GM21619 (cell line): ENCODE measurements around the gene MYO7A.

Experiments used
- ATAC-seq: cut with Tn5 transposase; IDR thresholded peaks from one replicate; pipeline ENCODE4 v1.9.1; 2021; ENCODE audit not compliant: unreplicated experiment

MYO7A gene

DNA sequence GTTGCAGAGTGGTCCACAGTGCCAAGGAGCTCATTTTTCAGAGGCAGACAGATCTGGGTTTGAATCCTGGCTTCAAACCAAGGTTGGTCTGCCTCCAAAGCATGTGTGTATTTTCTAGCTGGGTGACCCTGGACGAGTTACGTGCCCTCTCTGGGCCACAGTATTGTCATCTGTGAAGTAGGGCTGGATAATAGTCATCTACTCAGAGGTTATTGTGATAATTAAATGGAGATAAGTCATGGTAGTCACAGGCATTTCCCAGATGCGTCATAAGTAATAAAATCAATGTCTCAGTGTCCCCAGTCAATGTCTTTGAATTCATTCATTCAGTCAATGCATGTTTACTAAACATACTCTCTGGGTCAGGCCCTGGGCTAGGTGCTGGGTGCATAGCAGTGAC is 16.8 kb upstream of the MYO7A start:
- ATAC-seq: no peak

DNA sequence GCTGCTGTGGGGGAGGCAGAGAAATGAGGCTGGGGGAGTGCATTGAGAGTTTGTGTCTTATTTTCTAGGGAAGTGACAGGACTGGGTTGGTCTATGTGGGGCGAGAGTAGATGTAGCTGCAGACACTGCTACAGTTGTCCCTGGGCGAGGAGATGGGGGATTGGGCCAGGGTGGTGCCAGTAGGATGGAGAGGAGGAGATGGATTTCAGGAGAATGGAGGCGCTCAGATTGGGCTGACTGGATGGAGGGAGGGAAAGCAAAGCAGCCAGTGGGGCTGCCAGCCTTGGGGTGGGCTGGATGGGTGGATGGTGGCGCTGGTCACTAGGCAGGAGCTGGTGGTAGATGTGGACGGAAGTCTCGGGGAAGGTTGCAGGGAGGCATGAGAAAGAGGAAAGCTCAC is 16.1 kb upstream of the MYO7A start:
- no peak for ATAC-seq

DNA sequence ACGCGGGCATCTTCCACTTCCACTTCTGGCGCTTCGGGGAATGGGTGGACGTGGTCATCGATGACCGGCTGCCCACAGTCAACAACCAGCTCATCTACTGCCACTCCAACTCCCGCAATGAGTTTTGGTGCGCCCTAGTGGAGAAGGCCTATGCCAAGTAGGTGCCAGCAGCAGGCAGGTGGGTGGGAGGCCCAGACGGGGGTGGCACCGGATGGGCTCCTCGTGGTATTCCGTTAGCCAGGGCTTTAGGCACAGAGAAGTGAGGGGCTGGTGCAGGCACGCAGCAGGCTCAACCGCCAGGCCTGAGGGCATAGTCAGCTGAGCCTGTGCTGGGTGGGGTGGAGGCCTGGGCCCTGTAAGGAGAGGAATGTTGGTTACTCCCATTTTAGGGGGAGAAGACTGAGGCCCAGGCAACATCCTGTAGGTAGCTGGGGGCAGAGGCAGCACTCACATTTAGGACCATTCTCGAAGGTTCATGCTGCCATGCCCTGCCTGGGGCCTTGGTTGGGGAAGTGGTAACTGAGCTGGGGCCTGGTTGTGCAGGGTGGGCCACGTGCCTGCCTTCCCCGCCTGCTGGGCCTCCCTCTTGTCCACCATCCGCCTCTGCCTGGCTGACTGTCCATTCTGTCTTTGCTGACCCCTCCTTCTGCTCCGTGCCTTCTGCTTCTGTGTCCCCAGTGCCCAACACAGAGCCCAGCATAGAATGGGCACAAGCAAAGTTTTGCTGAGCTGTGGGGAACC is 15.2 kb upstream of the MYO7A start:
- no peak for ATAC-seq

DNA sequence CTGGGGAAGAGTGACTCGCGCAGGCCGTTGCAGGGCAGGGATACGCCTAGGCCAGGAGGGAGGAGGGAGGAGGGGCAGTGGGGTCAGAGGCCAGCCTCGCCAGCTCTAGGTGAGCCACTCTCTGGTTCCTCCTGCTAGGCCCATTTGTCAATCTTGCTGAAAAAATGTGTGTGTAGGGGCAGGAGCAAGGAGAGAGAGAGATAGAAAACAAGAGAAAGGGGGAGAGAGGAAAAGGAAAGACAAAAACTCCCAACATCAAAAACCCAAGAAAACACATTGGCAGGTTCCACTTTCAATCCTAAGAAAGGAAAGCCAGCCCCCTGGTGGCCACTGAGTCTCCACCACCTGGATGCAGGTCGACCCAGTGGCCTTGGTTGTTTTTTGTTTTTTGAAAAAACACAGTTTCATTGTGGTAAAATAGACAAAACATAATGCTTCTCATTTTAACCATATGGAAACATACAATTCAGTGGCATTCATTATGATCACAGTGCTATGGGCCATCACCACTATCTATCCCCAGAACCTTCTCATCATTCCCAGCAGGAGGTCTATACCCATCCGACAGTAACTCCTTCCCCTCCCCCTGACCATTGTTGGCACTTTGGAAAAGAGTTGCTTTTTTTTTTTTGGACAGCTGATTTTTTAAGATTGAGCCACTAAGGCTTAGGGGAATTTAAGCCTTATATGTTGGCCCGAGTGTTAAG is 14.5 kb upstream of the MYO7A start:
- no peak for ATAC-seq

DNA sequence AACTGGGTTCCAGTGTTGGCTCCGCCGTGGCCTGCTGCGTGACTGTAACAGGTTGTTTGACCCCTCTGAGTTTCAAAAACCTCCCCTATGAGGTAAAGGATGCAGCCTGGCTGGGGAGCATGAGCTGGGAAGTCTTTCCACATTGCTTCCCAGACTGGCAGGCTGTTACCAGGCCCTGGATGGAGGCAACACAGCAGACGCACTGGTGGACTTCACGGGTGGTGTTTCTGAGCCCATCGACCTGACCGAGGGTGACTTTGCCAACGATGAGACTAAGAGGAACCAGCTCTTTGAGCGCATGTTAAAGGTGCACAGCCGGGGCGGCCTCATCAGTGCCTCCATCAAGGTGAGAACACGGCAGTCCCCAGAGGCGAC is 14.0 kb upstream of the MYO7A start:
- ATAC-seq: no peak

DNA sequence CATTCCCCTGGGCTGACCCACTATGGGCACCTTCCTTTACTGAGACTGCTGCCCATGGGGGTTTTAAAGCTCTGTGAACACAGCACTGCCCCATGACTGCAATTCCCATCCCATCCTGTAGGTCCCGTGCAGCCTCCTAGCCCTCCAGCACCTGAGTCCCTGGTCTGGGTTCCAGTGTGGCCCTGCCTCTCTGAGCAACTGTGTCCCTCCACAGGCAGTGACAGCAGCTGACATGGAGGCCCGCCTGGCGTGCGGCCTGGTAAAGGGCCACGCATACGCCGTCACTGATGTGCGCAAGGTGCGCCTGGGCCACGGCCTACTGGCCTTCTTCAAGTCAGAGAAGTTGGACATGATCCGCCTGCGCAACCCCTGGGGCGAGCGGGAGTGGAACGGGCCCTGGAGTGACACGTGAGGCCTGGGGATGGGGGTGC is 12.8 kb upstream of the MYO7A start:
- ATAC-seq: no peak

DNA sequence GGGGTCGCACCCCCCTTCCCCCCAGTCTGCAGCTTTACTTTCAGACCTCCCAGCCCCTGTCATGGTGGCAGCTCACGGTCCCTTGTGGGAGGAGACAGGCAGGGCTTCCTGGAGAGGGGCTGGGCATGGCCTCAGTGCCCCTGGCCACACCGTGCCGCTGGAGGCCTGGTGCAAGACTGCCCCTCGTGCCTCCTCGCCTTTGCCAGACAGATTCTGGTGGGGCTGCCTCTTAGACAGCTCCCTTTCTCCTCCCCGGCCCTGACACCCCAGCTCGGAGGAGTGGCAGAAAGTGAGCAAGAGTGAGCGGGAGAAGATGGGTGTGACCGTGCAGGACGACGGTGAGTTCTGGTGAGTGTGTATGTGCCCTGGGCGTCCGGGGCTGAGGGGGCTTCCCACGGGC is 12.1 kb upstream of the MYO7A start:
- ATAC-seq: no peak

DNA sequence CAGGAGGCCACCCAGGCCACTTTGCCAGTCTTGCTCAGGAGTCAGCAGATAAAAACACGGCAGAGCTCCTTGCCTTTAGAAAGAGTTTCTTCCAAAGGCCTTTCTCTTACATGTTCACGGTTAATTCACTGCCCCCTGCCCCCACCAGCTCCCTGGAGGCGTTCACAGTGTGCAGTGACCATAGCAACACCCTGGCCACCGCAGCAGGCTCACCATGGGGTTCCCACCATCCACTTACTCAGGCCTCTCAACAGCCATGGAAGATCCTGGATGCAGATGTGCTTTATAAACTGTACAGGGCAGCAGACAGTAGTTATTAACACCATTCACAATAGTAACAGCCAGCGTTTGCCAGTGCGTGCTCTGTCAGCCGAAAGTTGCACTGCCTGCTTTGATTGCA is 10.6 kb upstream of the MYO7A start:
- no peak for ATAC-seq

DNA sequence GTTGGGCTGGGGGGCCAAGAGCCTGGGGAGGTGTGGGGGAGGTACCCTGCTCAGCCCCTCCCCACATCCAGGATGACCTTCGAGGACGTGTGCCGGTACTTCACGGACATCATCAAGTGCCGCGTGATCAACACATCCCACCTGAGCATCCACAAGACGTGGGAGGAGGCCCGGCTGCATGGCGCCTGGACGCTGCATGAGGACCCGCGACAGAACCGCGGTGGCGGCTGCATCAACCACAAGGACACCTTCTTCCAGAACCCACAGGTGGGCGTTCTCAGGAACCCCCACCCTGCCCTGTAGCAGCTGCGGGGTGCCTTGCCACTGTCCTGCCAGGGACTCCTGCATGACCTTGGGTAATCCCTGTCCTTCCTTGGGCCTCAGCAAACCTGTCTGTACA is 10.0 kb upstream of the MYO7A start:
- no peak for ATAC-seq

DNA sequence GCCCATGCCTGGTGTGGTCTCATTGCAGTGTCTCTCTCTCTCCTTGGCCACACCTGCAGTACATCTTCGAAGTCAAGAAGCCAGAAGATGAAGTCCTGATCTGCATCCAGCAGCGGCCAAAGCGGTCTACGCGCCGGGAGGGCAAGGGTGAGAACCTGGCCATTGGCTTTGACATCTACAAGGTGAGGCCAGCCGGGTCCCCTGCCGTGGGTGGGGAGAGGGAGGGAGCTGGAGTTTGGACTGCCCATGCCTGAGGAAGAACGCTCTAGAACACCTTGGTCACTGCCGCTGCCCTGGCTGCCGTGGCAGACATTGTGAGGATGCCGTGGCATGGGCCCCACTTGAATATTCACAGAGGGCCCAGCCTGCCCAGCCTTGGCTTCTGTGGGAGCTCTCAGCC is 9.1 kb upstream of the MYO7A start:
- ATAC-seq: no peak

DNA sequence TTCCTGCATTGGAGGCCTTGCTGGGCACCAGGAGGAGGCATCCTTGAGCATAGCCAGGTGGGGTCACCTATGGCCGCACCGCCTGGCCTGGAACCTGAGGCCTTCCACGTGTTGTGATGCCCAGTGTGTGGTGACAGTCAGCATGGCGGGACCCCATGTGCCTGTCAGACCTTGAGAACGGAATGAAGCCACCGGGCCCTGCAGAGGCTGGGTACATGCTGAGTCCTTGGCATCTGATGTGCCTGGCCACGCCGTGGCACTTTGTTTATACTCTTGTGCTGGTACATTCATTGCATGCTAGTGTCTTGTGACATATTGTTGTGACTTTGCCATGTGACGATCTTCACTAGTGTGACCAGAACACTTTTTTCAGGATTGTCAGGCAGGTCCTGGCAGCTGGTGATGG is 8.5 kb upstream of the MYO7A start:
- ATAC-seq: no peak

DNA sequence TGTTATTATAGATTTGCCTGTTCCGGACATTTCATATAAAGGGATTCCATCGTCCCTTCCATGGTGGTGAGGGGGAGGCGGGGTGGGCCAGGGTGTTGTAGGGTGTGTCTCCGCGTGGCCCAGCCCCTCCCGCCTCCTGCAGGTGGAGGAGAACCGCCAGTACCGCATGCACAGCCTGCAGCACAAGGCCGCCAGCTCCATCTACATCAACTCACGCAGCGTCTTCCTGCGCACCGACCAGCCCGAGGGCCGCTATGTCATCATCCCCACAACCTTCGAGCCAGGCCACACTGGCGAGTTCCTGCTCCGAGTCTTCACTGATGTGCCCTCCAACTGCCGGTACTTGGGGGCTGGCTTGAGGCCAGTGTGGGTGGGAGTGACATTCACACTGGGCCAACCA is 7.5 kb upstream of the MYO7A start:
- no peak for ATAC-seq

DNA sequence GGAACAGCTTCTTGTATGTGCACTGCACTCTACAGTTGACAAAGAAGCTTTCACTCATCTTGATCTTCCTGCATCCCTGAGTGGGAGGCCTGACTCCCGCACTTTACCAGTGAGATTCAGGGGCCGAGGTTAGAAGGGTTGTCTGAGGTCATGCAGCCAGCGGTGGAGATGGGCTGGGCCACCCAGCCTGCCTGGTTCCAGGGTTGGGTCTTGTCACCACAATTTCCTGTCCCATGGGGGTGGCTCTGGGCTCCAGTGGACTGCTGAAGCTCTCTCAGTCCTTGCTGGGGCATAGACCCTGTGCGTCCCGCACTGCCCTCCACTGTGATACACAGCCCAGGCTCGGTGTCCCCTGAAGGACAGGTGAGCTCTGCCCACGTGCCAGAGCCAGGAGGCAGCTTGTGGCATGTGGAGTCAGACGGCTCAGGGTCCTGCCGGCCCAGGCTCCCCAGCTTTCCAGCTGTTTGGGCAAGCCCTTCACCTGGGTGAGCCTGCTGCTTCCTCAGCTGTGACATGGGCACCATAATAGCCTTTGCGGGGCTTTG is 6.9 kb upstream of the MYO7A start:
- ATAC-seq: no peak

DNA sequence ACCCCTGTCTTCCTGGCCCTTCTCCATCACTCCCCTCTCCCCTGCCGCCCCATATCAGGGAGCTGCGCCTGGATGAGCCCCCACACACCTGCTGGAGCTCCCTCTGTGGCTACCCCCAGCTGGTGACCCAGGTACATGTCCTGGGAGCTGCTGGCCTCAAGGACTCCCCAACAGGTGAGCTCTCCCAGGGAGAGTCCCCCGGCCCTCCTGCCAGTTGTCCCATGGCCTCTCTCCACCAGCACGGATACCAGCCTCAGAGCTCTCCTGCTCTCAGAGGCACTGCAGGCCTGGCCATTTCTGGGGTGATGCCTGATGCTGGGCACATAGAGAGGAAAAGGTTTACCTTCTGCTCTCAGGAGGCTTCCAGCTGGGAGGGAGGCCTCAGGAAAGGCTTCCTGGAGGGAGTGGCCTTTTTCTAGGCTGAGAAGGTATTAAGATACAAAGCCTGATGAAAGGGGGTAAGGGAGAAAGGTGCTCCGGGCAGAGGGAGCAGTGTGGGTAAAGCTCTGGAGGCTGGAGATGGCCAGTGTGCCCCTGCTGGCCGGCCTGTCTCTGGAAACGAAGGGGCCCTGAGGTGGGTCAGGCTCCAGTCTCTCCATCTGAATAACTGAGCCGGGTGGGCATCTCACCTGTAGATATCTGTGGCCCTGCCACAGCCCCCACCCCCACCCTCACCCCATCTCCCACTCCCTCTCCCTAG is 6.0 kb upstream of the MYO7A start:
- ATAC-seq: no peak

DNA sequence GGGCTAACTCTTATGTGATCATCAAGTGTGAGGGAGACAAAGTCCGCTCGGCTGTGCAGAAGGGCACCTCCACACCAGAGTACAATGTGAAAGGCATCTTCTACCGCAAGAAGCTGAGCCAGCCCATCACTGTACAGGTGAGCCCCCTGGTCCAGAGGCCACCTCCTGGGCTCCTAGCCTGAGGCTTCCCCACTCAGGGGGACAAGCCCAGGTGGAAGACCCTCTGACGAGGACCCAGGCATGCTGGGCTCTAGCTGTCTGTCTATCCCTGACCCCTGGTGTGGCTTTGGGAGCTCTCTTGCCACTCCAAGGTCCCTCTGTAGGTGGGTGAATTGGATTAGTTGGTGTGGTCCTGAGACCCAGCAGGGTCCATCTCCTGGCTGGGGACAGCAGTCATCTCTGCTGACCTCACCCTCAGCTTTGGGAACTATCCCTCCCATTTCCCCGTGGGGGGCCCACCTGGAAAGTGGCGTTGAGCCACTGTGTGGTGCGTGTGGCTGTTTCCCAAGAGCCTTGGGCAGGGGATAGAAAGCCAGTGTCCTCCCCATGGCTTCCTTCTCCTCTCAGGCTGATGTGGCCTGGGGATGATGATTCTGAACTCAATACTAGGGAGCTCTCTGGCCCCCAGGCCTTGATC is 5.4 kb upstream of the MYO7A start:
- no peak for ATAC-seq

DNA sequence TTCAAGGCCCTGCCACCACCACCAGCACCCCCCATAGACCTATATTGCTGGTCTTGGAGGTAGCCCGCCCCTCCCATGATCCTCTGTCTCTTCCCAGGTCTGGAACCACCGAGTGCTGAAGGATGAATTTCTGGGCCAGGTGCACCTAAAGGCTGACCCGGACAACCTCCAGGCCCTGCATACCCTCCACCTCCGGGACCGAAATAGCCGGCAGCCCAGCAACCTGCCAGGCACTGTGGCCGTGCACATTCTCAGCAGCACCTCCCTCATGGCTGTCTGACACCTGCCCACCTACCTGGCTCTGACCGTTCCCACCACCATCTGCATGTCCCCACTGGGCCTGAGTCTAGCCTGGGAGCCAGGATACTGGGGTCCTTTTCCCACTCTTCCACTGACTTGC is 4.5 kb upstream of the MYO7A start:
- ATAC-seq: no peak

DNA sequence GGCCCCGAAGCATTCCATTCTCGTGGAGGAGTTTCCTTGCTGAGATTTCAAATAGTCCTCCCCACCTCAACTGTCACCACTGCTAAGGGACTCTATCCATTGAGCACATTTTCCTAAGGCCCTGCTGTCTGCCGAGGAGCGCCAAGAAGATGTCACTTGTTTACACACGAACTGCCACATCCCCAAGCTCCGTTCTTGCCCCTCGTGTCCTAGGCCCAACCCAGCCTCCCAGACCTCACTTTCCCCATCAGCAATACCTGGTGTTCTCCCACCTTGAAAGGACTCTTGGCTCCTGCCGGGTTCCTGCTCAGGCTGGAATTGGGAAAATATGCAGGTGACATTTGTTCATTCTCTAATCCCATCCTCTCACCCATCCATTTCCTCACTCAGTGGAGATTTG is 4.0 kb upstream of the MYO7A start:
- no peak for ATAC-seq

DNA sequence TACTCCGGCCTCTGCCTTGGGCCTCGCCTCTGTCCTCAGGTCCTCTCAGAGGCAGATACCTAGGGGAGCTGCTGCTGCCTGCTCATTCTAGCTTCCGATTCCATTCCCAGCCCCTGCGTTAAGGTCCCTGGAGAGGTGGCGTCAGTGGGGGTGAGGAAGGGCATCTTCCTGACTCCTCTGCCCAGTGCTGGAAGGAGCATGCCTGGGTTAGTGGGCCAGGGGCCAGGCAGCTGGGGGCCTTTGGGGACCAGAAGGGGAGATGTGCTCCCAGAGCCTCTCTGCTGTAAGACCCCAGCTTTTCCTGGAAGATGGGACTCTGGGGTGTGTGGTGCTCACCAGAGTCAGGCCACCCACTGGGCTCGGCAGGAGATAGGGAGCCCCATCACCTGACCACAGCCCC is 3.6 kb upstream of the MYO7A start:
- ATAC-seq: no peak

DNA sequence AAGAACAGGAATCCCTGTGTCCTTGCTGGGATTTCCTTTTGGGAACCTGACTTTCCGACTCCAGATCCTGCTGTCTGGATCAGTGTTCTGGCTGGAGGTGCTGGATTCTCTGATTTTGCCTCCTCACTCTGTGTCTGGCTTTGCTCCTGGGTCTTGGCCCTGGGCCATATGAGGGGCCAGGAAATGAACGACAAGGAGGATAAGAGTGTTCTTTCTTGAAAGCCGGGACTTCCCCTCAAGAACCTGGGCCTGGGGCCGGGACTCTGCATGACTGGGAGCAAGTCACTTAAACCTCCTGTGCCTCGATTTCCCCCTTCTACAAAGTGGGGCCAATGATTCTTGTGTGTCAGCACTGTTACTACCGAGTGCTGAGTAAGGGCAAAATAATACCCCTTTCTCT is 2.9 kb upstream of the MYO7A start:
- no peak for ATAC-seq

DNA sequence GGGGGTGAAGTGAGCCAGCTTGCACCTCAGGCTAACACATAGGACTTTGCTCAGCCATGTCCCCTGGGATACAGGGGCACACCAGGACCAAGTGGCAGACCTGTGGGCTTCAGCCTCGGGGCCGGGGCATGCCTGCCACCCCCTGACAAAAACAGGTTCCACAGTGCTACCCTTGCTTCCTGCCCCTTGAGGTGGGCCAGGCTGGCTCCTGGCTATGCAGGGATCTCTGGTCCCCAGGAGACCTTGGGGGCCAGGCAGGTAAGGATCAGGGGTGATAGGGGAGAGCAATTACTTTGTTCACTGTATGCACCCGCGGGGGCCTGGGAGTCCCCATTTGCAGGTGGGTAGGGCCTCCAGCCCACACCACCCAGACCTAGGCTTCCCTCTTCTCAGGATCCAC is 2.4 kb upstream of the MYO7A start:
- no peak for ATAC-seq

DNA sequence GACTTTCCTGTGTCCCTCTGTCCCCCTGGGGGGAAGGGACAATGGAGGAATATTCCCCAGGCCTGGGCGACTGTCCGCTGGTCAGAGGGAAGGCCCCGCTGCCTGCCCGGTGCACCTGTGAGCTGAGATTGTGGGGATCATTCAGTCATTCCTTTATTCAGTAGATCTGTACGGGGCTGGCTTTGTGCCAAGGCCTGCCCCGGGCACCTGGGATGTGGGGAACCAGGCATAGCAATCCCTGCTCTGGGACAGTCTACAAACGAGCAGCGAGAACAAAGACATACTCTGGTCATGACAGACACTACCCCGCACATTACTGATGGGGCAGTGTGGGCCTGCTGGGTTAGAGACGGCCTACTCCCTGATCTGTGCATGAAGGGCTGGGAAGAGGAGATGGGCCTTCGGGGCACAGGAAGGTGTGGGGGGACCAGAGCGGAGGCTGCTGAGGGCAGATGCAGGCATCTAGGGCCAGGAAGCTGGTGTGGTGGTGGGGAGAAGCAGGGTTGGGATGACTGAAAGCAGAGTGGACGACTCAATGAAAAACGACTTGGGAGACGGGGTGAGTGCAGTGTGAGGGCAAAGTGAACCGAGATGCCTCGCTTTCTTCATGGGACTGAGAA is 1.8 kb upstream of the MYO7A start:
- no peak for ATAC-seq
